ENCODE data around the gene SYK.

- TF ChIP-seq CTCF (IDR thresholded peaks at IDR 0.05) (no peak), POLR2A (IDR thresholded peaks at IDR 0.05) (no peak)
Measured at GRCh38 chr9:90843525-90843924, 41.9 kb downstream of the SYK start.

All from vagina (tissue), 2 donors.